GM12891 (cell line): ENCODE data around the gene MBNL3.

Experiments used
- DNase-seq: peaks from one replicate; pipeline ENCODE4 v3.0.0; 2011; ENCODE audit warnings: low spot score; ENCODE audit not compliant: insufficient read length
- FAIRE-seq: peaks from 2 replicates; lab custom pipeline; 2011; peaks lifted over from hg19 to GRCh38; lab: Jason Lieb, UNC
- PAX5 ChIP-seq: IDR thresholded peaks from 2 replicates; pipeline ENCODE4 v1.6.1; 2011; ENCODE audit warnings: low read length, moderate library complexity, mild to moderate bottlenecking; ENCODE audit not compliant: insufficient read depth, severe bottlenecking
- POLR2A ChIP-seq: IDR thresholded peaks from 2 replicates; pipeline ENCODE4 v1.6.1; 2011; ENCODE audit warnings: low read depth, low read length, control low read depth
- POLR2AphosphoS5 ChIP-seq: IDR thresholded peaks from 2 replicates; pipeline ENCODE4 v1.6.1; 2011; ENCODE audit warnings: low read depth, low read length, control low read depth
- POU2F2 ChIP-seq: IDR thresholded peaks from 2 replicates; pipeline ENCODE4 v1.6.1; 2011; ENCODE audit warnings: low read depth, mild to moderate bottlenecking, control low read depth, low read length, moderate library complexity
- SPI1 ChIP-seq: IDR thresholded peaks from 2 replicates; pipeline ENCODE4 v1.6.1; 2011; ENCODE audit warnings: low read depth, low read length, control low read depth
- TAF1 ChIP-seq: IDR thresholded peaks from 2 replicates; pipeline ENCODE4 v1.6.1; 2011; ENCODE audit warnings: low read depth, low read length, control low read depth

The MBNL3 gene

DNA sequence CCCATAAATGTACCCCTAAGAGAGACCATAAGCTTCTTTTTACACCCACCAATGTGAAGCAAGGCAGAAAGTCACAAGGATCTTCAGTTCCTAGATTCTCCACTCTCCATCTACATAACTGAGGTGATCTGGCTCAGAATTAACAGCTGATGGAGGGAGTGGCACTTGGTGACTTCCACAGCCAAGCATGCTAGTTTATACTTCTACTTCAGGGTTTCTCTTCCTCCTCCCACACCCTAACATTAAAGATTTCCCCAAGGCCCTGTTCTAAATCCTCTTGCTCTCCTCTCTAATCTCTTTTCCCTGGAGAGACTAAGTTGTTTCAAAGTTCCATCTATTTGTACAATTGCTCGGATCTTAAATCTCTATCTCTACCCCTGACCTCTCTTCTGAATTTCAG is 81.1 kb downstream of the MBNL3 start:
- FAIRE-seq (no peak), DNase-seq (no peak)
- TF ChIP-seq POLR2A: no peak
- TF ChIP-seq SPI1: 0 out of 2 replicates have a peak, but pooled peaks have one; percentile 1
- TF ChIP-seq PAX5: no peak
- no peak for TF ChIP-seq TAF1

DNA sequence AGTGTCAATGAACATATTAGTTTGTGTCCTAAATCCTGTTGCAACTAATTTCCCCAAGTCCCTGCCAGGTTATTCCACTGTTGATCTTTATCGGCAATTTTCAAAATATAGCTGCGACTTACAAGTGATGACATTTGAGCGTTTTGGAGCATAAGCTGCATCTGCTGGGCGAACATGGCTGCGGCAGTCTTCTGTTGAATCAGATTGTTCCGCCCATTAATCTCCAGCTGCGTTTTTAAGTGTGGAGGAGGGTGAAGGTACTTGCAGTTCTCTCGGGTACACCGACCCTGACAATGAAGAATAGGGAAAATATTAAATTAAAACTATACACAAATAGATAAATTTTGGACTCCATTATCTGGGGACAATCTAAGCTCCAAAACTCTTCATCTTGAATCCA is 82.7 kb downstream of the MBNL3 start:
- DNase-seq (no peak), FAIRE-seq (no peak)
- TF ChIP-seq SPI1 (no peak), POU2F2 (no peak), POLR2AphosphoS5 (no peak), PAX5 (no peak), TAF1 (no peak), POLR2A (no peak)

DNA sequence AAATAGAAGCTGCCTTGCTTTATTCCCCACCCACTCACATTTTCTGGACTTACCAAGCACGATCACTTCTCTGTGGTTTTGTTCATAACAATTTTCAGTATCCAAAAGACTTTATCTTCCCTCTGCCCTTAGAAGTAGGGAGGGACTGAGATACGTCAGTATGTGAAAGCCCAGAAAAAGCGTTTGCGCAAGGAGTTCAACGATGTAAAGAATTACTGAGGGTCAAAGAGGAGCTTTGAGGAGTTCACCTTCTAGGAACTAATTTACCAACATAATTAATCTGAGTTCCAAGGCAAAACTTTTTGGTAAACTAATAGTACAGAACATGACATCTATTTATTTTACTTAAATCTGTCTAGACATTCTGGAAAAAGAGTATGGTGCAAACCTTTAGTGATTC is 84.6 kb downstream of the MBNL3 start:
- no peak for FAIRE-seq
- TF ChIP-seq SPI1: no peak
- no peak for TF ChIP-seq PAX5
- no peak for TF ChIP-seq POLR2AphosphoS5
- no peak for TF ChIP-seq POLR2A
- no peak for TF ChIP-seq TAF1
- TF ChIP-seq POU2F2: no peak
- no peak for DNase-seq

DNA sequence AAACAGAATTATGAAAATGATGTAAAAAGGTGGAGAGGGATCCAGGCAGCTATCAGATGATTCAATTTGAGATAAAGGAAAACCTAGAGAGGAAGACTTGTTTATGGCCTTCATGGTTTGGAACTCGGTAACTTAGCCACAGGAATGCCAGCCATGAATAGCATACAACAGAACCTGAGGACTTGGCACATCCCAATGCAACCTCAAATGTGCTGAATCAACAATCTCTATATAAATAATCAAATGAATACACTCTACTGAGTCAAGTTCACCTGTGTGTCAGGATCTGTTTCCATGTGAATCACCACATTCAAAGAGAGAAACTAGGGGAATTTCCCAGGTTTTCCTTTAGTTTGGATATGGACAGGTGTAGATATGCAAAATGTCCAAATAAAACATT is 86.9 kb downstream of the MBNL3 start:
- no peak for FAIRE-seq

GRCh38 chrX:132400706-132401105 is 88.1 kb downstream of the MBNL3 start:
- FAIRE-seq: no peak
- no peak for DNase-seq
- TF ChIP-seq PAX5: no peak
- no peak for TF ChIP-seq TAF1
- no peak for TF ChIP-seq POLR2A
- no peak for TF ChIP-seq POLR2AphosphoS5
- no peak for TF ChIP-seq POU2F2
- TF ChIP-seq SPI1: no peak

More for the DNA sequence above, 86.9 kb downstream of the MBNL3 start:
- DNase-seq: no peak
- TF ChIP-seq POU2F2: no peak
- no peak for TF ChIP-seq SPI1
- TF ChIP-seq POLR2AphosphoS5: no peak
- TF ChIP-seq TAF1: no peak
- TF ChIP-seq POLR2A: no peak
- TF ChIP-seq PAX5: no peak

DNA sequence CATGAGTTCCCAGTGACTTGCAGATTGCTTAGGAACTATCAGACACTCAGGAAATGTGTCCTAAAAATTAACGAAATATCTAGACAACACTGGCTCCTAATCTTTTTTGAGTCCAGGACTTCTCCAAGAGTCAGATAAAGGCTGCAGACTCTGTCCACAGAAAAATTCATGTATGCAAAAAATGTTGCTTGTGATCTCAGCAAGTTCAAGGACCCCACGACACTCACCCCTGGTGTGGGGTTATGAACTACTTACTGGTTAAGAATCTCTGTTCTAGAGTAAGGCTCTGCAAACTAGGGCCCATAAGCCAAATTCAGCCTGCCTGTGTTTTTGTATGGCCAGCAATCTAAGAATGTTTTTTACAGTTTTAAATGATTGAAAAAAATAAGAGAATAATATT is 93.2 kb downstream of the MBNL3 start:
- no peak for FAIRE-seq

DNA sequence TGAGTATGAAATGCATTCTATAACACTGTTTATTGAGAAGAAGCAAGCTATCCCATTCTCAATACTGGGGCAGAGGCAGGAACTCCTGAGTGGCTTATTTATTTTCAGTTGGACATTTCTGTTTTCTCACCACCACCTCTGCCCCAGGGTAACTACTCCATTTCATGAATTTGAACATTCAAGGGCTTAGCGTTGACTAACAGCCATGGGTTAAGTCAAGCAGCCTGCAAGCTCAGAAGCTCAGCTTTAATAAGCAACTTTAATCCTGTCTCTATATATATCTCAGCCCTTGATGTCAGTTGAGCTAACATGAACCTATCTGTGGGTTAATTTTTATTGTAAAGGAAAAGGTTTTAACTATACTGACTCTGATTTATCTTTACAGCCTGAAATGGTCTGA is 93.8 kb downstream of the MBNL3 start:
- DNase-seq (no peak), FAIRE-seq (no peak)
- TF ChIP-seq SPI1: no peak
- TF ChIP-seq TAF1: no peak
- no peak for TF ChIP-seq POLR2A
- no peak for TF ChIP-seq POU2F2
- no peak for TF ChIP-seq POLR2AphosphoS5
- no peak for TF ChIP-seq PAX5

More for the DNA sequence above, 93.2 kb downstream of the MBNL3 start:
- no peak for TF ChIP-seq POU2F2
- TF ChIP-seq POLR2AphosphoS5: no peak
- TF ChIP-seq POLR2A: no peak
- TF ChIP-seq SPI1: no peak
- no peak for TF ChIP-seq TAF1
- no peak for TF ChIP-seq PAX5
- no peak for DNase-seq

- DNase-seq: no peak
- TF ChIP-seq PAX5: no peak
- no peak for TF ChIP-seq TAF1
- TF ChIP-seq SPI1: no peak
- TF ChIP-seq POLR2A: no peak
- TF ChIP-seq POLR2AphosphoS5: no peak
- no peak for TF ChIP-seq POU2F2
- no peak for FAIRE-seq
Observed at GRCh38 chrX:132394591-132394990, 94.2 kb downstream of the MBNL3 start.

DNA sequence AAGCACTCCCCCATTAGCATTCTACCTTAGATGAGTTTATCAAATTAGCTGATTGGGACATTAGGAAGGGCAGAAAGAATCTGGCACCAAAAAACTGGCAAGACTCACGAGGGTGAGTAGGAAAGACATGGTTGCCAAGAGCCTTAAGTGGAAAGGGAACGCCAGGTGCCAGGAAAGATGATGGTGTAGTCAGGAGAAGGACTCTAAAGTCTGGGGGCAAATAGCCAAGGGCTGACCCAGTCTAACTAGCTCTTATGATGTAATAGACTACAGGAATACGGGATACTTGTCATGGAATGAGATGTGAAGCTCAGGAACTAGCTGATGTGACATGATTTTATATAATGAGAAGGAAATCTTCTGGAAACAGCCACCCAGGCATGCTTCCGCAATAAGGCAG is 94.8 kb downstream of the MBNL3 start:
- TF ChIP-seq PAX5 (no peak), POLR2AphosphoS5 (no peak), SPI1 (no peak), TAF1 (no peak), POLR2A (no peak), POU2F2 (no peak)
- FAIRE-seq (no peak), DNase-seq (no peak)

DNA sequence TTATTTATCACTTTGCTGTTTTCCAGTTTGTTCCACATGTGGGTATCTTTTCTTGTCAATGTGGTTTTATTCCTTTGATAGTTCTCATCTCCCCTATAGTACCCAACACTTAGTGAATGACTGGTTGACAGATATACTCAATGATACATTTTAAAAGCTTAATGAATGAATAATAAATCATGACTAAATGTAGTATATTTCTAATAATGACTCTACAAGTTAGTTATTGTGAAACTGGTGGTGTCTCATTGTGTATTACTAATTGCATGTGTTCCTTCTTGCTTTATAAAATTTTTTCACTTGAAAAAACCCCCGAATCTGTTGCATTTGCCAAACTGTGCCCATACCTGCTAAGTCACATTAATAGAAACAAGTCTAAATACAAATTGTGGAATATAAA is 95.4 kb downstream of the MBNL3 start:
- DNase-seq (no peak), FAIRE-seq (peak; percentile 60)
- TF ChIP-seq TAF1: no peak
- no peak for TF ChIP-seq POLR2AphosphoS5
- TF ChIP-seq POLR2A: no peak
- TF ChIP-seq POU2F2: no peak
- TF ChIP-seq SPI1: no peak
- no peak for TF ChIP-seq PAX5
